PFSK-1 (cell line): Measurements from ENCODE around the gene CD34.

Source experiments
- POLR2AphosphoS5 ChIP-seq: IDR thresholded peaks from 2 replicates; pipeline ENCODE4 v1.6.1; 2012; ENCODE audit warnings: low read depth, mild to moderate bottlenecking, control low read depth, low read length, moderate library complexity
- REST ChIP-seq, 2 experiments: IDR thresholded peaks; 2 replicates each; pipeline versions ENCODE4 v1.6.1 to v1.8.0; 2011 to 2012; ENCODE audit warnings: low read depth in 2 of 2, low read length in 2 of 2, control low read depth in 1 of 2, inconsistent platforms in 1 of 2, mild to moderate bottlenecking in 1 of 2, moderate library complexity in 1 of 2; ENCODE audit not compliant: insufficient read depth in 1 of 2
- TAF1 ChIP-seq: IDR thresholded peaks from 2 replicates; pipeline ENCODE4 v1.6.1; 2012; ENCODE audit warnings: low read length, control low read depth, borderline replicate concordance; ENCODE audit not compliant: insufficient read depth

- TF ChIP-seq POLR2AphosphoS5 = no peak
- no peak for TF ChIP-seq REST (IDR thresholded peaks at IDR 0.05; ENCODE audit: insufficient read depth in 1 of 2, low read depth in 2 of 2, low read length in 2 of 2)
- no peak for TF ChIP-seq TAF1
These were observed 1.2 kb upstream of the CD34 start for GRCh38 chr1:207911856-207912760.
